GM12878 (cell line): ENCODE results near the gene TPGS1. TPM values are rescaled to one million over a fixed set of nuclear protein-coding genes. Genes with fewer than 3 reads are reported as not detected.

Experiments used
- ATAC-seq: fragments of 200-7000 bp; cut with Tn5 transposase; 3 replicates; pipeline ENCODE4 v1.9.1; 2020; ENCODE audit warnings: mild to moderate bottlenecking, moderate library complexity
- BruUV-seq: library from RNA; stranded (reverse); fragments of 400-500 nt; replicated peaks from 2 replicates; lab custom pipeline; 2021; lab: Mats Ljungman, UMichigan
- CTCF ChIA-PET: fragments of 300-600 bp; sonication (Branson Sonifier 250); formaldehyde crosslinking; extraction: SDS; loops from one replicate; lab custom pipeline; 2021; ENCODE audit warnings: inconsistent platforms; lab: Yijun Ruan, JAX
- POLR2A ChIA-PET: fragments of 350-600 bp; formaldehyde crosslinking; extraction: SDS; loops from one replicate; lab custom pipeline; 2021; ENCODE audit warnings: inconsistent platforms; lab: Charles Lee
- RAD21 ChIA-PET: fragments of 300-600 bp; sonication (Branson Sonifier 250); formaldehyde crosslinking; loops from one replicate; lab custom pipeline; 2023; ENCODE audit warnings: antibody characterized with exemption; ENCODE audit not compliant: unreplicated experiment; lab: Charles Lee
- SMC1A ChIA-PET: fragments of 300-600 bp; sonication (Branson Sonifier 250); formaldehyde crosslinking; loops from one replicate; lab custom pipeline; 2023; ENCODE audit not compliant: unreplicated experiment, uncharacterized antibody; lab: Charles Lee
- DNase-seq: peaks from one replicate; pipeline ENCODE4 v3.0.0-alpha.2; 2011; ENCODE audit warnings: low read depth, low spot score
- FAIRE-seq: peaks from 3 replicates; lab custom pipeline; 2011; peaks lifted over from hg19 to GRCh38; lab: Jason Lieb, UNC
- H2AFZ ChIP-seq: 2 replicates; pipeline ENCODE4 v1.6.0; 2011; ENCODE audit warnings: low read depth, low read length, control low read depth; ENCODE audit not compliant: control insufficient read depth
- H3K27ac ChIP-seq: 2 replicates; pipeline ENCODE4 v1.5.1; 2011; ENCODE audit warnings: control low read depth; ENCODE audit not compliant: control insufficient read depth, insufficient read depth
- H3K27me3 ChIP-seq, 2 experiments: replicated peaks in 1 of 2; 2 replicates each; pipeline versions ENCODE4 v1.6.0 to v1.6.1; 2011; ENCODE audit warnings: low read length in 1 of 2; ENCODE audit not compliant: control insufficient read depth in 2 of 2, insufficient read depth in 2 of 2
- H3K36me3 ChIP-seq, 2 experiments: 2 replicates each; pipeline ENCODE4 v1.5.1; 2011; ENCODE audit warnings: low read length in 1 of 2; ENCODE audit not compliant: control insufficient read depth in 2 of 2, insufficient read depth in 2 of 2
- H3K4me1 ChIP-seq: 2 replicates; pipeline ENCODE4 v1.6.1; 2011; ENCODE audit warnings: mild to moderate bottlenecking, low read length, moderate library complexity, mixed read lengths; ENCODE audit not compliant: control insufficient read depth, insufficient read depth
- H3K4me2 ChIP-seq: 2 replicates; pipeline ENCODE4 v1.6.0; 2011; ENCODE audit warnings: control low read depth; ENCODE audit not compliant: control insufficient read depth, insufficient read depth
- H3K4me3 ChIP-seq: fragments of 200-600 bp; sonication (generic); 2 replicates; pipeline ENCODE4 v1.5.1; 2016
- H3K79me2 ChIP-seq: 2 replicates; pipeline ENCODE4 v1.6.0; 2011; ENCODE audit warnings: low read length; ENCODE audit not compliant: control insufficient read depth, insufficient read depth
- H3K9ac ChIP-seq: 2 replicates; pipeline ENCODE4 v1.8.0; 2011; ENCODE audit warnings: low read length, control low read depth, mixed read lengths; ENCODE audit not compliant: control insufficient read depth, insufficient read depth
- H3K9me3 ChIP-seq: replicated peaks from 3 replicates; pipeline ENCODE4 v1.5.1; 2011; ENCODE audit warnings: mild to moderate bottlenecking, low read length; ENCODE audit not compliant: control insufficient read depth, insufficient read depth
- H4K20me1 ChIP-seq: 2 replicates; pipeline ENCODE4 v1.6.0; 2011; ENCODE audit not compliant: control insufficient read depth, insufficient read depth
- BHLHE40 ChIP-seq, 2 experiments: fragments of 450-650 bp in 1 of 2; IDR thresholded peaks; 2 replicates each; pipeline ENCODE4 v1.6.1; 2011 to 2017; ENCODE audit warnings: low read depth in 2 of 2, borderline replicate concordance in 1 of 2, improper control_type of control experiment in 1 of 2, low read length in 1 of 2, mild to moderate bottlenecking in 1 of 2
- BRCA1 ChIP-seq: IDR thresholded peaks from 2 replicates; pipeline ENCODE4 v1.6.1; 2011; ENCODE audit warnings: low read depth, low read length, improper control_type of control experiment
- CREM ChIP-seq: IDR thresholded peaks from 2 replicates; pipeline ENCODE4 v1.6.1; 2014; ENCODE audit warnings: antibody characterized with exemption, low read depth
- GABPA ChIP-seq: IDR thresholded peaks from 2 replicates; pipeline ENCODE4 v1.6.1; 2014; ENCODE audit warnings: antibody characterized with exemption, low read depth, mild to moderate bottlenecking, inconsistent platforms
- JUNB ChIP-seq: IDR thresholded peaks from 2 replicates; pipeline ENCODE4 v1.6.1; 2016; ENCODE audit warnings: antibody characterized with exemption, mild to moderate bottlenecking
- JUND ChIP-seq: IDR thresholded peaks from 2 replicates; pipeline ENCODE4 v1.6.1; 2012; ENCODE audit warnings: low read depth, mild to moderate bottlenecking, low read length, improper control_type of control experiment, moderate library complexity
- MEF2A ChIP-seq: IDR thresholded peaks from 2 replicates; pipeline ENCODE4 v1.6.1; 2011; ENCODE audit warnings: low read depth, mild to moderate bottlenecking, low read length, moderate library complexity; ENCODE audit not compliant: insufficient read depth
- MEF2B ChIP-seq: fragments of 450-650 bp; IDR thresholded peaks from 2 replicates; pipeline ENCODE4 v1.6.1; 2018; ENCODE audit warnings: mild to moderate bottlenecking, moderate library complexity; ENCODE audit not compliant: partially characterized antibody, poor library complexity, severe bottlenecking
- PML ChIP-seq: IDR thresholded peaks from 2 replicates; pipeline ENCODE4 v1.6.1; 2012; ENCODE audit warnings: low read length, inconsistent platforms
- POLR2A ChIP-seq: IDR thresholded peaks from 2 replicates; pipeline ENCODE4 v1.6.1; 2011; ENCODE audit warnings: low read depth, mild to moderate bottlenecking, low read length
- POLR2AphosphoS5 ChIP-seq: IDR thresholded peaks from 2 replicates; pipeline ENCODE4 v1.6.1; 2011; ENCODE audit warnings: mild to moderate bottlenecking, low read length, inconsistent platforms
- POU2F2 ChIP-seq: IDR thresholded peaks from 3 replicates; pipeline ENCODE4 v1.6.1; 2011; ENCODE audit warnings: low read depth, mild to moderate bottlenecking, low read length, borderline replicate concordance
- RB1 ChIP-seq: fragments of 450-650 bp; formaldehyde crosslinking; IDR thresholded peaks from 2 replicates; pipeline ENCODE4 v1.6.1; 2017; ENCODE audit warnings: mild to moderate bottlenecking, borderline replicate concordance
- WGBS: methylation state at CpG from one replicate; pipeline ENCODE4 v1.1.6; 2016; ENCODE audit warnings: low lambda C conversion rate; ENCODE audit not compliant: insufficient replicate concordance, insufficient coverage; ENCODE audit errors: missing lambda C conversion rate; 5-methylcytosine and 5-hydroxymethylcytosine counted together
- in situ Hi-C: fragments of 300-500 bp; cut with MboI; formaldehyde crosslinking; loops from 9 replicates; pipeline ENCODE4 v1.14.3; 2018; ENCODE audit warnings: mixed read lengths
- intact Hi-C: fragments of 100-400 bp; cut with micrococcal nuclease; formaldehyde crosslinking; loops from one replicate; pipeline ENCODE4 v1.14.2; 2022; ENCODE audit not compliant: unreplicated experiment
- polyA plus RNA-seq, 11 experiments: library from polyadenylated mRNA; depleted of rRNA in 4 of 11; unstranded in 6 of 11; stranded (reverse) in 5 of 11; fragments of >200 nt; fragmentation: Nextera tagmentation in 4 of 11; fragmentation: Illumina TruSeq in 1 of 11; extraction: Ambion mirVana in 4 of 11; extraction: Trizol in 1 of 11; gene quantifications; 1 replicate in 1 of 11; 2 replicates in 10 of 11; pipeline versions ENCODE4 v1.2.1 to v1.2.3, GENCODE V29; 2011 to 2016; ENCODE audit warnings: inconsistent platforms in 2 of 11, missing spikeins in 2 of 11, low read depth in 1 of 11
- total RNA-seq, 4 experiments: library from RNA; depleted of rRNA in 3 of 4; stranded (reverse); fragments of >200 nt in 3 of 4; fragmentation: Illumina TruSeq in 1 of 4; extraction: Trizol in 1 of 4; gene quantifications; 2 replicates each; pipeline versions ENCODE4 v1.2.1 to v1.2.3, GENCODE V29; 2013 to 2021
- TF ChIP-seq, protein P1 (sequence below): IDR thresholded peaks from 2 replicates; pipeline ENCODE4 v1.6.1; 2012; ENCODE audit warnings: low read depth, low read length, improper control_type of control experiment
- TF ChIP-seq, protein P2 (sequence below): fragments of 450-650 bp; IDR thresholded peaks from 2 replicates; pipeline ENCODE4 v1.6.1; 2017; ENCODE audit warnings: mild to moderate bottlenecking, low read depth, inconsistent platforms; ENCODE audit not compliant: poor library complexity, severe bottlenecking

Gene TPGS1
- total and polyA plus RNA-seq, 10 of the 15 experiments (the other 5 are each of a cell fraction or from before 2014, with no cell fraction given), result 0.24 to 24.7 (median 7.7) TPM; not detected in 2

DNA sequence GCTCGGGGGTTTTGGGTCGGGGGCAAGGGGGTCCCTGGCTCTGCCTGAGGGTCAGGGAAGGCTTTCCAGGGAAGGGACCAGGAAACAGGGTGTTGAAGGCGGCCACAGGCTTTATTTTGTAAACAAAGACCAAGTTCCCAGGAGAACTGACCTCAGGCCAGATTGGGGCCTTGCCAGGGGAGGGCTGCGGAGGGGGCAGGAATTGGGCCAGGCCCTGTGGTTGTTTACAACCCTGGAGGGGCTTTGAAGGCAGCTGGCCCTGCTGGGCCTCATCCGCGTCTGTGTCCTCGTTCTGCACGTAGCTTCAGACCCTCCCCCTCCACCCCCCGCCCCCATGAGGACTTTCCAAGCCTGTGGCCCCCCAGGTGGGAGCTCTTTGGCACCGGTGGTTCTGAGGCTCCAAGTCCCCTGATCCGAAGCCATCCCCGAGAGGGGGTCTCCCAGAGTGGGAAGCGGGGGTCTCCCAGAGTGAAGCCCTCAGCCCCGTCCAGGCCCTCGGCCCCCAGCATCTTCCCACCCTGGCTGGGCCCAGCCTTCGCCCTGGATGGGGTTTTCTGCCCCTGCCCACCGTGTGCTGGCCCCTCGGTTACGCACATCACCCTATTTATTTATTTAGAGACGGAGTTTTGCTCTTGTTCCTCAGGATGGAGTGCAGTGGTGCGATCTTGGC, 51.6 kb downstream of the TPGS1 start:
- Histone ChIP-seq H3K27me3 (no peaks in the 10 kb centered on the region), H3K27ac (no peak overlapping the region), H4K20me1 (no peaks in the 10 kb centered on the region), H3K4me2 (no peak overlapping the region), H2AFZ (no peak overlapping the region), H3K79me2 (no peaks in the 10 kb centered on the region), H3K9me3 (no peaks in the 10 kb centered on the region), H3K36me3 (no peaks in the 10 kb centered on the region), H3K9ac (no peak overlapping the region), H3K4me3 (no peak overlapping the region), H3K4me1 (no peaks in the 10 kb centered on the region)
- no peak for TF ChIP-seq RB1
- no peak for TF ChIP-seq MEF2B
- TF ChIP-seq GABPA, result no peak
- no peak for TF ChIP-seq POLR2AphosphoS5
- TF ChIP-seq, protein P1, sequence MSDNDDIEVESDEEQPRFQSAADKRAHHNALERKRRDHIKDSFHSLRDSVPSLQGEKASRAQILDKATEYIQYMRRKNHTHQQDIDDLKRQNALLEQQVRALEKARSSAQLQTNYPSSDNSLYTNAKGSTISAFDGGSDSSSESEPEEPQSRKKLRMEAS, result no peak
- TF ChIP-seq CREM, result no peak
- no peak for TF ChIP-seq PML
- no peak for TF ChIP-seq BRCA1
- TF ChIP-seq JUND, result no peak
- no peak for TF ChIP-seq MEF2A
- TF ChIP-seq JUNB, result no peak
- TF ChIP-seq POLR2A, result no peak
- TF ChIP-seq, protein P2, sequence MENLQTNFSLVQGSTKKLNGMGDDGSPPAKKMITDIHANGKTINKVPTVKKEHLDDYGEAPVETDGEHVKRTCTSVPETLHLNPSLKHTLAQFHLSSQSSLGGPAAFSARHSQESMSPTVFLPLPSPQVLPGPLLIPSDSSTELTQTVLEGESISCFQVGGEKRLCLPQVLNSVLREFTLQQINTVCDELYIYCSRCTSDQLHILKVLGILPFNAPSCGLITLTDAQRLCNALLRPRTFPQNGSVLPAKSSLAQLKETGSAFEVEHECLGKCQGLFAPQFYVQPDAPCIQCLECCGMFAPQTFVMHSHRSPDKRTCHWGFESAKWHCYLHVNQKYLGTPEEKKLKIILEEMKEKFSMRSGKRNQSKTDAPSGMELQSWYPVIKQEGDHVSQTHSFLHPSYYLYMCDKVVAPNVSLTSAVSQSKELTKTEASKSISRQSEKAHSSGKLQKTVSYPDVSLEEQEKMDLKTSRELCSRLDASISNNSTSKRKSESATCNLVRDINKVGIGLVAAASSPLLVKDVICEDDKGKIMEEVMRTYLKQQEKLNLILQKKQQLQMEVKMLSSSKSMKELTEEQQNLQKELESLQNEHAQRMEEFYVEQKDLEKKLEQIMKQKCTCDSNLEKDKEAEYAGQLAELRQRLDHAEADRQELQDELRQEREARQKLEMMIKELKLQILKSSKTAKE, result no peak
- TF ChIP-seq POU2F2, result no peak
- no peak for TF ChIP-seq BHLHE40 (IDR thresholded peaks at IDR 0.05; ENCODE audit: borderline replicate concordance in 1 of 2, low read depth in 2 of 2, low read length in 1 of 2)
- DNase-seq (no peak), ATAC-seq (no peak), FAIRE-seq (no peak)
- ChIA-PET POLR2A (no interaction called here), CTCF (no interaction called here), SMC1A (no interaction called here), RAD21 (no interaction called here)
- intact Hi-C loops, result no loop called here
- WGBS, result 64% methylated on average over 12 of the region's 21 CpGs
- in situ Hi-C loops, result no loop called here
- no TSS peak for BruUV-seq
